Hematopoietic multipotent progenitor cell treated with erythropoietin and hydrocortisone succinate and interleukin-3 and kit ligand, for 8 days (in vitro differentiated cells): ENCODE results near the gene PTH2.
"Not testable (repeated sequence)": the region's sequence is repeated elsewhere in the genome, so short reads cannot be mapped to it uniquely, and the experiment has no call there.

Source experiments
- DNase-seq: peaks from one replicate; pipeline ENCODE4 v3.0.0-alpha.2; 2015

Gene PTH2

GRCh38 chr19:49423071-49423984 lies at the start of gene PTH2:
TSS of gene PTH2 (minus strand) at chr19:49423441. CDS start at chr19:49423339, 102 bp downstream.
- DNase-seq: no peak

- no peak for DNase-seq
These were observed 49.7 kb upstream of the PTH2 start for GRCh38 chr19:49472936-49473335.

- no peak for DNase-seq
These were observed 47.4 kb upstream of the PTH2 start for GRCh38 chr19:49470615-49470978.

- peak; percentile 54 for DNase-seq
These were observed 46.8 kb upstream of the PTH2 start for GRCh38 chr19:49469828-49470614.

- DNase-seq: peak; percentile 95
These were observed 45.7 kb upstream of the PTH2 start for GRCh38 chr19:49468746-49469447.

- DNase-seq: no peak
These were observed 45.0 kb upstream of the PTH2 start for GRCh38 chr19:49468199-49468598.

- no peak for DNase-seq
These were observed 42.1 kb upstream of the PTH2 start for GRCh38 chr19:49465371-49465770.

GRCh38 chr19:49463960-49464740 lies 40.9 kb upstream of the PTH2 start:
- no peak for DNase-seq

- DNase-seq: no peak
These were observed 39.3 kb upstream of the PTH2 start for GRCh38 chr19:49462492-49462891.

- DNase-seq: no peak
These were observed 38.4 kb upstream of the PTH2 start for GRCh38 chr19:49461656-49462055.

GRCh38 chr19:49461130-49461529 lies 37.9 kb upstream of the PTH2 start:
- DNase-seq: not testable (repeated sequence)

- no peak for DNase-seq
These were observed 36.1 kb upstream of the PTH2 start for GRCh38 chr19:49459388-49459787.

- DNase-seq: no peak
These were observed 35.3 kb upstream of the PTH2 start for GRCh38 chr19:49458567-49458903.

GRCh38 chr19:49456326-49456725 lies 33.1 kb upstream of the PTH2 start:
- DNase-seq: no peak

- no peak for DNase-seq
These were observed 32.5 kb upstream of the PTH2 start for GRCh38 chr19:49455773-49456172.

GRCh38 chr19:49453757-49454240 lies 30.6 kb upstream of the PTH2 start:
- DNase-seq: no peak

- peak; percentile 98 for DNase-seq
These were observed 29.9 kb upstream of the PTH2 start, which contains the start of gene ALDH16A1 for GRCh38 chr19:49453013-49453756. TSS of gene ALDH16A1 (plus strand) at chr19:49453225. CDS start at chr19:49453332, 107 bp downstream.

- DNase-seq: peak; percentile 100
These were observed 28.4 kb upstream of the PTH2 start, which contains the start of gene PIH1D1 for GRCh38 chr19:49451430-49452181. TSS of gene PIH1D1 (minus strand) at chr19:49451814. CDS start at chr19:49451574, 240 bp downstream.

- DNase-seq: no peak
These were observed 27.2 kb upstream of the PTH2 start for GRCh38 chr19:49450405-49450804.

- no peak for DNase-seq
These were observed 25.2 kb upstream of the PTH2 start for GRCh38 chr19:49448432-49448786.
